GM18868 (cell line): Measurements from ENCODE around the gene FBXO8.
A peak's percentile ranks its signal among the peaks of the same experiment; 100 is the strongest.

Experiments
- ATAC-seq: cut with Tn5 transposase; IDR thresholded peaks from one replicate; pipeline ENCODE4 v1.9.1; 2021; ENCODE audit warnings: mild to moderate bottlenecking, moderate library complexity; ENCODE audit not compliant: unreplicated experiment

FBXO8 gene

DNA sequence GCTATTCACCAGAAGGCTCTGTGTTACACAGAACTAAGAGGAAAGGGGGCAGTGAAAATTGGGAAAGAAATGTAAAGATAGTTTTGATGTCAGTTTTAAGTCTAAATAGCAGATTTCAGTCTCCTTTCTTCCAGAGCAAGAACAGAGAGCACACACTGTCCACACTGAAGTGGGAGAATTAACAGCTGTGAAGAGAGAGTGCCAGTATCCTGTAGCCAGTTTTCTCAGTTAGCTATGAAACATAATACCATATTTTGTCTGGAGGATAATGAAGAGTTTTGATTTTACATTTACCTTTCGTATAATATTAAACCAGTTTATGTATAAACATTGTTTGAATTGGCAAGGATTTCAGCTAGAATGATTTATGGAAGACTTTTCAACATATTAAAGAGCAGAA, 35.1 kb downstream of the FBXO8 start:
- no peak for ATAC-seq

DNA sequence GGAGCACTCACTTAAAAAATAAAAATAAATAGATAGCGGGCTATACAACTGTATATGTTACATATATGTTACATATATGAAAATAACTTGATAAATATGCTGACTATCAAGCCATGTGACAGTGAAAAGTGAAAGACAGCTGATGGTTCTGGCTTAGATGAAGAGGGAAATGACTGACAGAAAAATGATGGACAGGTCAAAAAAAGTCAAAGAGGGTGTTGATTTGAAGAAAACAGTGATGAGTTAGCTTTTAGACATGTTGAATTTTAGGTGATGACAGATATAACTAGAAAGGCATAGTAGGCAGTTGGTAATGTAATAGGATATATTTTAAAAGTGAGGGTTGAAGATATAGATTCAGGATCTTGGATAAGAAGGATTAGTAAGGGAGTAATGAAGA, 37.8 kb downstream of the FBXO8 start:
- no peak for ATAC-seq

DNA sequence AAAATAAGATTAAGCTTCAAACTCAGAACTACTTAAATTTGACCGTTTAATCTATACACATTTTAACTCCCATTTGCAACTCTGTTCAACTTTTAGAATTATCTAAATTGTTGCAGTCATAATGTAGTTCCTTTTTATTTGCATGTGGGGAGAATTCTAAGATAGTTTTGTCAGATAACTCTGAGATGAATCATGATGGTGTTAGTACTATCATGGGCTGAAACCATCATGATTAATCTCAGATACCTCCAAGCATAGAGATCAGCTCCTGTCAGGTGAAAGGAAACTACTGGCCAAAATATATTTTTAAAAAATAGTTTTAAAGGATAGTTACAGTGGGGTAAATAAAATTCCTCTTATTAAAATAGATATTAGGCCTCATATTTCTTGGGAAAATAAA, 39.0 kb downstream of the FBXO8 start:
- ATAC-seq, result peak; percentile 77

DNA sequence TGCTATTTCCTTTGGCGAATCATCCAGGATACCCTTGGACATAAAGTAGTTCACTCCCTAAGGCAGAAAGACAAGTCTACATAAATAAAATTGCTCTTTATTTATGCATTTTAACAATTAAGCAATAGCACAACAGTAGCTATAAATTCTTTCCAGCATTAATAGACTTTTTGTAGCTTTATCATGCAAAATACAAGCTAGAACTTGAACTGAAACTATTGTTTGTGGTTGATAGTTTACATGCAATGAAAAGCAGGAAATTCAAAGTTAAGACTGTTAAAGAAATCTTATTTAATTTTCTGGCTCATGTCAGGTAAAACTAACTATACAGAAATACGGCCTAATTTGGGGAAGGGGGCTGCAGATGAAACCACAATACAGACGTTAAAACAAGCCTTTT, 42.3 kb downstream of the FBXO8 start:
- ATAC-seq, result no peak

DNA sequence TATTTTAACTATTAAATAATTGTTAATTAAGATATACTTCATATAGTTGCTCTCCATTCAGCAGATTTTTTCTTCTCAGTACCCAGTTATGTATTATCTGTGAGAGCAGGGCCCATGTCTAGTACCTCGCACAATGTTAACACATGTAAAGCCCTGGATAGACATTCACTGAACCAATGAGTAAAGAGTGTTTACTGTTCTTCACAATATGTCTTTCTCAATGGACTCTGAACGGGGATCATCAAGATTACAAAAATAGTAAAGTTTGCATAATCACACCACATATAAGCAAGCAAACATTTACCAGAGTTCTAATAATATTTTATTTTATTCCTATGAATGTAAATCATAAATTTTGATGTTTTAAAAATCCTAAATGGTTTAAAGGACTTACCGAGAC, 47.1 kb downstream of the FBXO8 start:
- no peak for ATAC-seq

DNA sequence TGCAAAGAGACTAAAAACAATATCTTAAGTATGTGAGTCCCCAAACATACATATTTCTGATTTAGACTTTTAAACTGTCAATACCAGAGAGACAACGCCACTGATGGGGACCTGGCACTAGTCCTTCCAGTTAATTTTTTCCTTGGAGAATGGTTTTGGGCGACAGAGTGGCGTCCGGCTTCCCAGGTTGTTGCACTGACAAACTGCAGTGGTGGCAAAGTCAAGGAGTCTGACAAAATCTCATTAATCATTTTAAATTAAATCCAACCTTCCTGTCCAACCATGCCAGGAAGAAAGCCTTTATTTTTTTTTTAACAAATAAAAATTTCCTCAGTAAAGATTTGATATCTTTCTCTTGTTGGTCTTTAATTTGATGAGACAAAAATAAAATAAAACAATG, 52.8 kb downstream of the FBXO8 start:
- no peak for ATAC-seq

DNA sequence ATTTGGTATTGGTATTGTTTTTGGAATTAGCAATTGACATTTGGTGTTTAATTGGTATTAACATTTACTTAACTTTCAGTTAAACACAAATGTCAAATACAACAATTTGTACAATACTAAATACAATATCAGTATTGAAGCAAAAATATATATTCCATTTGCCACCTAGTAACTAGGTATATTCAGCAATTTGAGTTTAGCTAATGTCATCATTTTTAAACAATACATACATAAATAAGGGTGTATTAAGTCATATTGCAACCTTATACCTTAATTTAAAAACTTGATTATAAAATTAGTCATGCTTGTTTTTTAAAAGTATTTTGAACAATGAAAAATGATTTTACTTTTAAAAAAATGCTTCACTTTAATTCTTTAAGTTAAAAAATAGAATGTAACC, 53.3 kb downstream of the FBXO8 start:
- ATAC-seq, result no peak

DNA sequence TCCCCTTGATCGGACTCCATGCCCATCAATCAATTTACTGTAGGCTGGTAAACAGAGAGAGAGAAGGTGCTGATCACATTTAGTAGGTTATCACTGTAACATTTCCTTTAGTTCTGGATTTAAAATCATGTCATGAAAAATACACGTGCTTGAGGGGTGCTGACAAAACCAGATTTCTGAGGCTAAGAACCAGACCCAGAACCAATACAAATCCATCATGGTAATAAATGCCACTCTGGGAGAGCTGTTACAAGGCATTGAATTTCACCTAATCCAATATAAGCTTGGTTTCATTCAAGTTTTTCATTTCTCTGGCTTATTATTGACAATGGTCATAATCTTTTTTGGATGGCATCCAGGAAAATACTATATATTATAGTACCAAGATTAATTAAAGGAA, 54.5 kb downstream of the FBXO8 start:
- ATAC-seq, result no peak

DNA sequence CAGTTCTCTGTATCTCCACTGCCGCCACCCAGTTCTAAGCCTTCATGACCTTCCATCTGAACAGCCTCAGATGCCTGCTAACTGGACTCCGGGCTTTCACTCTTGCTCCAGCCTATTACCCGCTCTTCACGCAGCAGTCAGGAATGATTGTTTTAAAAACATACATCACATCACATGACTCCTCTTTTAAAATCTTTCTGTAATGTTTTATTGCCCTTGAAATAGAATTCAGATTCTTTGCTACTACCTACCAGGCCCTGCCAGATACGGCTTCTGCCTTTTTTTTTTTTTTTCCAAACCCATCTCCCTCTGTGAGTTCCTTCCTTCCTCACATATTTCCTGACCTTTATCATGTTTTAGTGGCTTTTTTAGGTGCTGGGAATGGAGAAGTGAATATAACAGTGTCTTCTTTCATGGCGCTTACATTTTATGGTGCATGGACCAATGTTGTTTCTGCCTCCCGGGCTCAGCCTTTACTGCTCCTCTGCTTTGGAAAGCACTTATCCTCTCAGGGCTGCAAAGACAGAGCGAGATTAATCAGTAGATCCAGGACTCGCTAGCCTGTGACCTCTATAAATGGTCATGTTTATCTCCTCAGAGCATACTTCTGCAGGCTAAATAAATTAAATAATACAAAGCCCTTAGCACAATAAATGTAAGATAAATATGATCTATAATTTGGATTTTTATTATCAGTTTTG, 58.0 kb downstream of the FBXO8 start:
- no peak for ATAC-seq

DNA sequence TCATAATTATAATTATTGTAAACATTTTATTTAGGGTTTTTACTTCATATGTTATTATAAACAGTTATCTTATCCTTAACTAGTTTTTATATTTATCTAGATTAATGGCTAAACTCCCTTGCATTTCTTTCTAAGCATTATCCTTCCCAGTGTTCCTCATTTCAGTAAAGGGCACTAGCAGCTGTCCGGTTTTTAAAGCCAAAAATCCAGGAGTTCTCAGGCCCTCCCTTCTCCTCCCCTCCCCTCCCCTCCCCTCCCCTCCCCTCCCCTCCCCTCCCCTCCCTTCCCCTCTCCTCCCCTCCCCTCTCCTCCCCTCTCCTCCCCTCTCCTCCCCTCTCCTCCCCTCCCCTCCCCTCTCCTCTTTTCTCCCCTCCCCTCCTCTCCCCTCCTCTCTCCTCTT, 58.9 kb downstream of the FBXO8 start:
- no peak for ATAC-seq

DNA sequence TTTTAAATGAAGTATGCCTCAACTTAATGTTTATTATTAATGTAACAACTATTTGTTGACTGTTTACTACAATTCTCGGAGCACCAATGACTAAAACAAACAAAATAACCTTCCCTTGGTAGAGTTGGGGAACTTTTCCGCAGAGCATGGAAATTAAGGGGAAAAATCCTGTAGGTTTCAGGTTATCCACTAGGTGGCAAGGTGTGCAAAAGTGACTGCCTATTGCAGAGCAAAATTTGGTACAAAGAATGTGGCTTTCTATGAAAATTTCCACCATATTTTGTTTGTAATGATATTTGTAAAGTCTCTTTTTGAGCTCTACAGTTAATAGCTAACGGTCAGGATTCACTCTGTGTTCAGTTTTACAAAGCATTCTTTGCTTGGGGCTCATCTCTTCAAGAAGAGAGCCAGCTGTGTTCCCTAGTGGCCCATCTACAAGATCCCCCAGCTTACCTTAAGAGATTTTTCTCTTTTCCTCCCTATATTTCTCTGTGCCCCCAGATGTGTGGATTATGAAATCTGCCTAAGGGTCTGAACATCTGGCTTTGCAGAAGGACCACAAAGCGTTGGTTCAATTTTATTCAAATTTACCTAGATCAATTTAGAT, 61.1 kb downstream of the FBXO8 start:
- peak; percentile 79 for ATAC-seq

DNA sequence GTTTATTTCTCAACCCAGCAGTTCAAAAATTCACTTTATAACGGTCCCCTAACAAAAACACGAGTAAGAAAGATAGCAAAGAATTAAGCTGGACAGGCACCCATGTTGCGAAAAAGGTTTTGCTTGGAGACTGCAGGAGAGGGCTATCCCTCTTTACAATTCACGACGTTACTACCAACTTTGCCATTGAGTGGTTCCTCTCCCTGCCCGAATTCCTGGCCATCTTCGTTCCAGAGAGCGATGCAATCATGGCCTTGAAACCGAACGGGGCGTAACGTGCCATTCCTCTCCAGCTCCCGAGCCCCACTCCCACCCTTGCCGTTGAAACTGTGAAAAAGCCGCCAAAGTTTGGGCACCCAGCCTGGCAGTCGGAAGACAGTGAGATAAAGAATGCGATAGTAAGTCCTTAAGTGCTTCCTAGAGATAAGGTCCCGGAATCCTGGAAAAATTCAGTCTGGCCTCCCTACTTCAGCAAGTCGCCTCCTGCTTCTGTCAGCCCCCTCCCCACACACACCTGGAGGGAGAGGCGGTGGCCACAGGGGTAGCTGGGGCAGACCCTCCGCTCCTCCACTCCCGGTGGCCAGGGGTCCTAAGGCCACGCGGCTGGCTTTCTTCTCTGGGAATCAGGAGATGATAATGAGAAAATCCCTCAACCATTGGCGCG, 65.2 kb downstream of the FBXO8 start:
- no peak for ATAC-seq

DNA sequence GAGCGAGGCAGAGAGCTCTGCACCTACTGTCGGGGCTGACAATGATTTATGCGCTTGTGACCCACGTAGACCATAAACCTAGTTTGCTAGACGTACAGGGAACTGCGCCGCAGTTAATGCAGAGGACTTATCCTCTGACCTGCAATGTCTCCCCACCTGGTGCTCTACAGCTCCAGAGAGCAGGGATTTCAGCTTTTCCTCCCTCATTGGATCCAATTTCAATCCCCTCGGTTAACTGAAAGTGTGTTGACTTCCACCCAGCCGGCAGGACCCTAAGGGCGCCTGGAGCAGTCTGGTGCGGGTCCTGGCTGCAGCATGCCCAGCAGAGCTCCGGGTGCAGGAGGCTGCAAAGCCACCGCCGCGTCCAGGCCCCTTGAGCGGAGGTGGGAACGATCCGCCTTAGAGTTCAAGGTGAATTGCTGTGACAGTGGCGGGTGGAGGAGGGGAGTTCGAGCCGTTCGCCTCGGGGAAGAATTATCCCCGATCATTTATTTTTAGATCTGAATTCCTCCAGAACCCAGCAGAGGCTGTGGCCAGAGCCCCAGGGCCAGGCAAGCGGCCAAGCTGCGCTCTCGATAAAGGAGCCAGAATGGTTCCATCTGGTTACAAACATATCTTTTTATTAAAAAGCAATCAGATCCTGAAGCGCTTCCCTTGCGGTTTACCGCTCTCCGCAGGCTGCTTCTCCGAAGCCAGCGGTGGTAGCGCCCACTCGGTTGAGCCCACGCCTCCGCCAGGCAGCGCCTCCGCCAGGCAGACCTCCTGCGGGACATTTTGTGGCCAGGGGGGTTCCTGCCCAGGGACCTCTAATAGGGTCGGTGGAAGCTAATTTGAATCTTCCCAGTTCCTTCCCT, 66.0 kb downstream of the FBXO8 start:
- no peak for ATAC-seq

DNA sequence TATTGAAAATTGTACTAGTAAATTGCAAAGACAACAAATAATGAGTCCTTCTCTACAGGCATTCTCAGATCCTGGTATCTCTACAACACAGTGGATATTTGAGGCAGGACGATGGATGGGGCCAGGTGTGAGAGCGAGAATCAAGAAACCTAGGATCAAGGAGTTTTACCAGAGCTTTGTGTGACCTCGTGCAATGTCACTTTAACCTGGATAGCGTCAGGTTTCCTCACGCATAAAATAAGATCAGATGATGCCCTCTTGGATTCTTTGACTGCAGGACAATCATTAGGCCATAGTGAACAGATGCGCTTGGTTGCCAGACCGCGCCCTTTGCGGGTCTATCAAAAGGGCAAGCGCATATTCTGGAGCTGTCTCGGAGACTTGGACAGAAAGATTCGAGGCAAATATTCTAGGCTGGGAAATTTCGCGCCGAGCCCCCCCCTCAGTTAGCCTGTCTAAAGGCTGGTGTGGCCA, 66.6 kb downstream of the FBXO8 start:
- ATAC-seq, result no peak

DNA sequence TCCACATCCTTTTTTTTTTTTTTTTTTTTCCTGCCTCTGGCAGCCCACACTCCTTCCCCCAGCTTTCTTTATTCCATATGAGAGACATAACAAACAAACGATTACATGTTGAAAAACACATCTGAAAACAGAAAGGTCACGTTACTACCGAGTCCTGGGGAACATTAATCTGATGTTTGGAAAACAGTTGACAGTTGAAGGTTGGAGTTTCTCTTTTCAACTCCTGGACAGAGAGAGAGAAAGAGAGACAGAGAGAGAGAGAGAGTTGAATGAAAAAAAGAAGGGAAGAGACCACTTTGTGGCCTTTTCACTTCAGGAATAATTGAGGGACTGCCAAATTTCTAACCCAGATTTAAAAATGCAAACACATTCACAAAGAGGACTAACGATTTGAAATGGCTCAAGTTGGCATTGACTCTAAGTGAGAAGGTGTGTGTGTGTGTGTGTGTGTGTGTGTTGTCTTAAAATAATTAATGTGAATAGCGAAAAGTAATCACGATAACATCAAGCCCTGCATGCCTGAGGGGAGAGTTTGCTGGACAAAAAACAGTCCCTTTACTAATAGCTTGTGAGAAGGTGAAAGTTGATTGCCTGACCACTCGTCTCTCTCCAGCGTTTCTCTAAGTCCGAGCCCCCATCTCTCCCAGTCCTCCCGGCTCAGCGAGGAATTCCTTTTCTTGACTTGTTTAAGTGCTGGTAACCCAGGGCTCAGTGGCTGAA, 67.3 kb downstream of the FBXO8 start:
- ATAC-seq, result no peak

DNA sequence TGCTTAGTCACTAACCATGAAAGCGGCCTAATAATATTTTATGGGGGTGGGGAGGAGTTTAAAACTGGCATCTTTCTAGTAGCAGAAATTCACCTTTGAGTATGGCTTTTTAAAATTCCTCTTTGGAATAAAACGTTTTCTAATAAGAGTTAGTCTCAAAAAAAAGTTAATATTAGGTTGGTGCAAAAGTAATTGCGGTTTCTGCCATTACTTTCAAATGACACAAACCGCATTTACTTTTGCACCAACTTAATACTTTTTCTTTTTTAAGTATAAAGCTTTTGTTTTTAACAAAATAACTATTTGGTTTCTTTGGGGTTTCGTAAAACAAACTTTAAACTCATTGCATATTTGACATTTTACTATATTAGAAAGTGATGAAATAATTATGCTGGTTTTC, 68.4 kb downstream of the FBXO8 start:
- ATAC-seq, result no peak

DNA sequence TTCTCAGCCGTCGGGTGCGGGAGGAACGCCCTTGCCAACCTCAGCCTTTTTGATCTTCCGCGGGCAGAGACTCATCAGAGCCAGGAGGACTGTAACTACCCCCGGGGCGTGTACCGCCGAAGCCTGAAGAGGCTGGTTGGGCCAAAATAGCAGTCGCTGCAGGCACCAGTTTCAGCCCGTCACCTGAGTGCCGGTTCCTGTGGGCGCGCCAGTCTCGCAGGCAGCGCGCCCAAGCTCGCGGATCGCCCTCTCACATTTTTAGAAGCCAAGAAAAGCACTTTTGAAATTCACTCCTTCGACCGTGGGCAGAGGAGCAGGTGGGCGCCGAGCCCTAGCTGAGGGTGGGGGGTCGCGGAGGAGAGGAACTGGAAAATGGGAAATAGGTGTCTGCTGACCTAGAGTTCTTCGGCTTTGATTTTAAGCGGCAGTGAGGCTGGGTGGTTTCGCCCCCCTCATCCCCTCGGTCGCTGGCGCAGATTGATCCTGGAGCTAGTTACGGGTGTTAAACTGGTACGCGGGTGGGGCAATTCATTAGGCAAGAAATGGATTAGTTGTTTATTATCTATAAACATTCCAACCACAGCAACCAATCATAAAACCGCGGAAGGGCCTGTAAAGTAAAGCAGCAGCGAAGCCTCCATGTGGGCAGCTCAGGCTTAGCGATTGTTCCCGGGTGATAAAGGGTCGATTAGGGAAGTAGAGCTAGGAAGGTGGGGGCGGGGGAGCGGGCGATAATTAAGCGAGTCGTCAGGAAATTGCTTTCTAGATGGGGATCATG, 69.2 kb downstream of the FBXO8 start:
- ATAC-seq, result peak; percentile 50

DNA sequence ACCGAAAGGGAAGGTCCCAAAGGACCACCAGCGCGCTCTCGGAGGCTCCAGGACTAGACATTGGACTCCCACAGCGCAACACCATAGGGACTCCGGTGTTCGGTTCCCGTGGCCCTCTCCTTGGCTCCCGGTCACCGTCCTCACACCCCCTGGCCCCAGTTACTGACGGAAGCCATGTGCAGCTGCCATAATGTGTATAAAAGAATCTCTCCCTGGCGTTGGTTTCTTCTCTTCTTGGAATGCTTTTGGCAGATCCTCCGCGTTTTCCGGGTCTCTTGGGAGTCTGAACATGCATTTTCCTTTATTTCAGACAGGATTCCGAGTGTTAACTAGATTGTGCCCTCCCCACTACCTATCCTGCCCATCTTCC, 69.8 kb downstream of the FBXO8 start:
- ATAC-seq, result no peak

DNA sequence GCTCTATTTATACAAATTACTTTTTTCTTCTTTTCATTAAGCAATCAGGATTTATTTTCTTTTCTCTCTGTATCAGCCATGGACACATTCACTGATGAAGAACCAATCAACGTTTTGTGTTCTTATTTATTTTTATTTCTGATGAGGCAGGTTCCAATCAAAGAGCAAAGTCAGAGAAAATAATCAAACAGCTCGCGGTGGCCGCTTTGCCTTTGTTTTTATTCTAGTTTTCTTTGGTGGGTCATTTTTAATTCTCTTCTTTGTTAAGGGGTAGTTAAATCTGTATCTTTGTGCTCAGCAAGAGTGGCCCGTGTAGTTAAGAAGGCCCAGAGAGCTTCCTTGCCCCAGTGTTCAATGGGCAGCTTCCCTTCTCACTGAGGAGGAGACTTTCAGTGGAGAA, 71.4 kb downstream of the FBXO8 start:
- no peak for ATAC-seq

DNA sequence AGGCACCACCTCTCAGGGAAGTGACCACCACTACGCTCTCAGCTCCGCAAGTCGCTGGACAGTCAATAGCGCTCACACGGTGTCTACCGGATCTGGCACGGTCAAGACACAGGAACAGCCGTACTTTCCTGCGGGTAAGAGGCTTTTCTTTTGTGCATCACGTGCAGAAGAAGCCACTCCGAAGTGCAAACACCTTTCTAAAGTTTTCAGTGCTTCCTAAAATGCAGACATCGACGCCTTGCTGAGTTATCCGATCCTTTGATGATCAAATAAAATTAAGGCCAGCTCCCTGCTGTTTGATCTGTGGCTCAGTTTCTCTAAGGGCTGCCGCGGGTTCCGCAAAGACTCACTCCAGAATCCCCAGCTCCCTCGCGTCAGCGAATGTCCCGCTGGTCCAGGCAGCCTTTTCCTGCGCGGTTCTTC, 71.8 kb downstream of the FBXO8 start:
- no peak for ATAC-seq
